Measurements from ENCODE around the gene CNST. TPM values are rescaled to one million over a fixed set of nuclear protein-coding genes. Genes with fewer than 3 reads are reported as not detected.

The CNST gene, protein sequence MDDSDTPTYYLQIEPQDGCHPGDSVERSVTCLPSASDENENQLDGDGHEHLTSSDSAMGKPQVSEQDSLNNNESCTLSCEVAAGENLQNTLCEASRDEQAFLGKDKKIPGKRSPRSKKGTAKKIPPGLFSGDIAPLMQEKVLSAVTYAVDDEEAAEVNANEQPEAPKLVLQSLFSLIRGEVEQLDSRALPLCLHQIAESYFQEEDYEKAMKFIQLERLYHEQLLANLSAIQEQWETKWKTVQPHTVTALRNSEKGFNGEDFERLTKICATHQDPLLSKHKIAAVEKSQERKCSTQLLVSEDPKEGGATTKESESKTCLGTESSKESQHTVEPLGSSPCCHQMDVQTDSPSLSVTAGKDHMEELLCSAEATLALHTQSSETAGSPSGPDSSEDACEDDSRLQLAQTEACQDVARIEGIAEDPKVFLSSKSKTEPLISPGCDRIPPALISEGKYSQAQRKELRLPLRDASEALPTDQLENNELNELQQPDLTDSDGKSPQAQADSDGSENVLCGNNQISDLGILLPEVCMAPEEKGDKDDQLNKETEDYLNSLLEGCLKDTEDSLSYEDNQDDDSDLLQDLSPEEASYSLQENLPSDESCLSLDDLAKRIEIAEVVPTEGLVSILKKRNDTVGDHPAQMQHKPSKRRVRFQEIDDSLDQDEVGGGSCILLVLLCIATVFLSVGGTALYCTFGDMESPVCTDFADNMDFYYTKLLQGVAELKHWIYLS
- polyA plus RNA-seq (6.7 to 9.8 TPM (median 7.1 TPM) in 3 replicates), polyA minus RNA-seq (3.5 to 30.1 TPM (median 13.8 TPM) in 3 replicates)
- polyA plus RNA-seq (2011; ENCODE audit: low read depth), result 15.8 TPM
- polyA plus RNA-seq (2011; cell fraction: cytosol; rRNA removed), result 4.1 and 7.5 TPM in 2 replicates
- 9.9 and 11.4 TPM in 2 replicates for polyA plus RNA-seq (2011; cell fraction: nucleus; rRNA removed)
- 6.9 and 11.3 TPM in 2 replicates for polyA plus RNA-seq (2012; ENCODE audit: low replicate concordance)
- 8.2 TPM for polyA minus RNA-seq (2011; cell fraction: cytosol; rRNA and poly(A)+ RNA removed)
- 8.8 and 17.3 TPM in 2 replicates for polyA minus RNA-seq (2011; cell fraction: nucleus; rRNA and poly(A)+ RNA removed)

DNA sequence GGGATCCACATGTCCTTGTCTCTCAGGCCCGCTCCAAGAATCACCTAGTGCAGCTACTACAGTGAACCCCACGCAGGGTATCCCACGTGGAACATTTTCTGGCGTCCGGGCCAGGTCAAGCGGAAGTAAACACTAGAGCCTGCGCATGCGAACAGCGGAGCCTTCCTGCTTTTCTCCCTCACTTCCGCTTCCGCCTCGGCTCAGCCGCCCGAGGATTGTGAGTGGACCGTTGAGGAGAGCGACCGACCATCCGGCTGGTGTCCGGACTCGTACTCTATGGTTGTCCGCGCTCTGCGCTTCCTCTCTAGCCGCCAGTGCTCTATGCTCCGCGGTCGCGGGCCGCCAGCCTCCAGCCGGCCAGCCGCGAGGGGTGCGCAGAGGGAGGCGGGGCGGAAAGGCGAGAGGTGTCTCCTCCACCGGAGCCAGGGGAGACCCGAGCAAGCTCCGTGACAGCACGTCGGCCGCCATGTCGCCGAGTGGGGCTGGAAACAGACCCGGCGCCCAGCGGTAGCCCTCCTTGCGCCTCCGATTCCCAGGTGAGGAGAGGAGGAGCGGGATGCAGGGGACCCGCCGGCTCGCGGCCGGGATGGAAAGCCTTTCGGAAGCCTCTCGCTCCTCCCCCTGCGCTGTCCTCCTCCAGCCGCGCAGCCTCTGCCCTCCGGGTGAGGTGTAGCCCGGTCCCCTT, at the start of gene CNST, which contains the start of gene TFB2M:
Gene CNST, plus strand, starts transcription at position 329 of the 685 bp plus-strand sequence. CDS start 25,107 bp downstream, outside the sequence.
Gene TFB2M, minus strand, starts transcription at position 134 of the 685 bp plus-strand sequence. Its CDS starts 123 bp downstream, at position 11.
- Histone ChIP-seq H3K36me3 (ENCODE audit: control insufficient read depth in 2 of 2, extremely low read depth in 1 of 2, insufficient read depth in 2 of 2, low read length in 2 of 2) (peaks cover 0 to 3% of the 10 kb centered on the region in 2 experiments), H3K4me2 (ENCODE audit: control insufficient read depth, extremely low read depth, insufficient read depth, low read depth, low read length) (peak within 1 kb of the TSS; percentile 69), H4K20me1 (ENCODE audit: control insufficient read depth, extremely low read depth, insufficient read depth, low read length) (no peaks in the 10 kb centered on the region), H3K9me3 (ENCODE audit: control insufficient read depth, low read depth, low read length) (no peaks in the 10 kb centered on the region), H3K27me3 (ENCODE audit: control insufficient read depth, extremely low read depth, insufficient read depth, low read length) (no peaks in the 10 kb centered on the region), H3K4me3 (ENCODE audit: control insufficient read depth in 2 of 3, extremely low read depth in 1 of 3, insufficient read depth in 2 of 3, low read depth in 1 of 3, low read length in 3 of 3) (peak within 1 kb of the TSS; percentile 97 to 99 (median 99)), H2AFZ (ENCODE audit: control insufficient read depth, low read length) (peak within 1 kb of the TSS; percentile 90), H3K9ac (ENCODE audit: control insufficient read depth, extremely low read depth, insufficient read depth, low read length) (peak within 1 kb of the TSS; percentile 94), H3K27ac (ENCODE audit: control insufficient read depth, insufficient read depth, low read length) (peak within 1 kb of the TSS; percentile 92), H3K79me2 (ENCODE audit: control insufficient read depth, insufficient read depth, low read length) (peaks cover 67% of the 10 kb centered on the region), H3K9me1 (ENCODE audit: control insufficient read depth, extremely low read depth, insufficient read depth, low read length) (no peaks in the 10 kb centered on the region), H3K4me1 (ENCODE audit: control insufficient read depth, extremely low read depth, insufficient read depth, low read length) (peaks cover 15% of the 10 kb centered on the region)
- peak; percentile 82 for FAIRE-seq
- dilution Hi-C loops (cut with MboI; ENCODE audit: extremely low pct_ligation_motif_present, low sequenced_read_pairs), result no loop called here
- TF ChIP-seq CTCF (optimal IDR thresholded peaks at IDR 0.05 in 1 of 3, IDR thresholded peaks at IDR 0.05 in 1 of 3, conservative IDR thresholded peaks at IDR 0.05 in 1 of 3; ENCODE audit: extremely low read depth in 1 of 3, insufficient read depth in 2 of 3, low read length in 3 of 3) (no peak), EZH2 (IDR thresholded peaks at IDR 0.05; ENCODE audit: low read length) (no peak)
- peak; percentile 75 for DNase-seq (ENCODE audit: low read depth, low spot score)

GRCh38 chr1:246517391-246517790, 48.9 kb upstream of the CNST start:
- no peaks in the 10 kb centered on the region for H3K27me3 ChIP-seq (ENCODE audit: control insufficient read depth, extremely low read depth, insufficient read depth, low read length)
- no peak overlapping the region for H2AFZ ChIP-seq (ENCODE audit: control insufficient read depth, low read length)
- FAIRE-seq, result no peak
- H3K4me2 ChIP-seq (ENCODE audit: control insufficient read depth, extremely low read depth, insufficient read depth, low read depth, low read length), result no peak overlapping the region
- no peak for DNase-seq (ENCODE audit: low read depth, low spot score)
- no peaks in the 10 kb centered on the region for H3K9me1 ChIP-seq (ENCODE audit: control insufficient read depth, extremely low read depth, insufficient read depth, low read length)
- H3K4me3 ChIP-seq (ENCODE audit: control insufficient read depth in 2 of 3, extremely low read depth in 1 of 3, insufficient read depth in 2 of 3, low read depth in 1 of 3, low read length in 3 of 3), result no peak overlapping the region
- H3K9me3 ChIP-seq (ENCODE audit: control insufficient read depth, low read depth, low read length), result peaks cover 21% of the 10 kb centered on the region
- no peak for TF ChIP-seq CTCF (optimal IDR thresholded peaks at IDR 0.05 in 1 of 3, IDR thresholded peaks at IDR 0.05 in 1 of 3, conservative IDR thresholded peaks at IDR 0.05 in 1 of 3; ENCODE audit: extremely low read depth in 1 of 3, insufficient read depth in 2 of 3, low read length in 3 of 3)
- TF ChIP-seq EZH2 (IDR thresholded peaks at IDR 0.05; ENCODE audit: low read length), result no peak
- no peak overlapping the region for H3K9ac ChIP-seq (ENCODE audit: control insufficient read depth, extremely low read depth, insufficient read depth, low read length)
- H3K79me2 ChIP-seq (ENCODE audit: control insufficient read depth, insufficient read depth, low read length), result no peaks in the 10 kb centered on the region
- H4K20me1 ChIP-seq (ENCODE audit: control insufficient read depth, extremely low read depth, insufficient read depth, low read length), result no peaks in the 10 kb centered on the region
- dilution Hi-C loops (cut with MboI; ENCODE audit: extremely low pct_ligation_motif_present, low sequenced_read_pairs), result no loop called here
- H3K36me3 ChIP-seq (ENCODE audit: control insufficient read depth in 2 of 2, extremely low read depth in 1 of 2, insufficient read depth in 2 of 2, low read length in 2 of 2), result no peaks in the 10 kb centered on the region
- H3K27ac ChIP-seq (ENCODE audit: control insufficient read depth, insufficient read depth, low read length), result no peak overlapping the region
- H3K4me1 ChIP-seq (ENCODE audit: control insufficient read depth, extremely low read depth, insufficient read depth, low read length), result no peaks in the 10 kb centered on the region
